ENCODE results near the gene FILIP1L.
A peak's percentile ranks its signal among the peaks of the same experiment; 100 is the strongest.
"Not testable (repeated sequence)": the region's sequence is repeated elsewhere in the genome, so short reads cannot be mapped to it uniquely, and the experiment has no call there.

The FILIP1L gene

GRCh38 chr3:100072326-100073048 is 41.8 kb downstream of the FILIP1L start:
- no peak for DNase-seq

GRCh38 chr3:100069472-100069871 is 44.8 kb downstream of the FILIP1L start:
- DNase-seq: no peak

GRCh38 chr3:100068826-100069225 is 45.5 kb downstream of the FILIP1L start:
- DNase-seq: peak; percentile 90

- DNase-seq: no peak
These were observed 46.7 kb downstream of the FILIP1L start for GRCh38 chr3:100067589-100067988.

- no peak for DNase-seq
These were observed 50.3 kb downstream of the FILIP1L start for GRCh38 chr3:100063929-100064461.

GRCh38 chr3:100062665-100063064 is 51.6 kb downstream of the FILIP1L start:
- no peak for DNase-seq

GRCh38 chr3:100060685-100061484 is 53.4 kb downstream of the FILIP1L start:
- no peak for DNase-seq

- no peak for DNase-seq
These were observed 54.8 kb downstream of the FILIP1L start for GRCh38 chr3:100059472-100059871.

- no peak for DNase-seq
These were observed 56.4 kb downstream of the FILIP1L start for GRCh38 chr3:100057716-100058575.

GRCh38 chr3:100053951-100054620 is 60.2 kb downstream of the FILIP1L start:
- DNase-seq: no peak

GRCh38 chr3:100051513-100051912 is 62.8 kb downstream of the FILIP1L start:
- DNase-seq: not testable (repeated sequence)

- DNase-seq: no peak
These were observed 66.1 kb downstream of the FILIP1L start for GRCh38 chr3:100048248-100048647.

- DNase-seq: no peak
These were observed 66.7 kb downstream of the FILIP1L start for GRCh38 chr3:100047455-100048141.

GRCh38 chr3:100046986-100047385 is 67.3 kb downstream of the FILIP1L start:
- DNase-seq: no peak

GRCh38 chr3:100045696-100046095 is 68.6 kb downstream of the FILIP1L start:
- no peak for DNase-seq

- no peak for DNase-seq
These were observed 69.9 kb downstream of the FILIP1L start for GRCh38 chr3:100044369-100044768.

- DNase-seq: no peak
These were observed 71.0 kb downstream of the FILIP1L start for GRCh38 chr3:100043271-100043670.

- DNase-seq: no peak
These were observed 71.9 kb downstream of the FILIP1L start for GRCh38 chr3:100042166-100042981.

- DNase-seq: no peak
These were observed 73.0 kb downstream of the FILIP1L start for GRCh38 chr3:100041328-100041749.

- DNase-seq: no peak
These were observed 73.7 kb downstream of the FILIP1L start for GRCh38 chr3:100040451-100041225.

All from activated effector memory CD4-positive, alpha-beta T cell treated with anti-CD3 and anti-CD28 coated beads, Interleukin-2, amount 50 U/mL, for 16 hours (primary cell).